Stimulated activated CD4-positive, alpha-beta T cell treated with anti-CD3 and anti-CD28 coated beads, Interleukin-1b, Interleukin-23, amount 100 ng/mL, for 24 hours (primary cell): ENCODE results near the gene CHORDC1.

Experiments used
- DNase-seq, 4 experiments: peaks; one replicate each; pipeline ENCODE4 v3.0.0-alpha.2; 2020; ENCODE audit warnings: low read depth in 4 of 4, low spot score in 1 of 4

The CHORDC1 gene

GRCh38 chr11:90222459-90223247 lies at the start of gene CHORDC1:
Gene CHORDC1, minus strand, starts transcription at chr11:90223049. Its CDS starts 95 bp downstream, at chr11:90222954.
- DNase-seq = peak; percentile 86 to 93 (median 89)

- no peak for DNase-seq
These were observed 34.3 kb upstream of the CHORDC1 start for GRCh38 chr11:90257158-90257525.

- DNase-seq = no peak
These were observed 33.7 kb upstream of the CHORDC1 start for GRCh38 chr11:90256404-90257157.

DNA sequence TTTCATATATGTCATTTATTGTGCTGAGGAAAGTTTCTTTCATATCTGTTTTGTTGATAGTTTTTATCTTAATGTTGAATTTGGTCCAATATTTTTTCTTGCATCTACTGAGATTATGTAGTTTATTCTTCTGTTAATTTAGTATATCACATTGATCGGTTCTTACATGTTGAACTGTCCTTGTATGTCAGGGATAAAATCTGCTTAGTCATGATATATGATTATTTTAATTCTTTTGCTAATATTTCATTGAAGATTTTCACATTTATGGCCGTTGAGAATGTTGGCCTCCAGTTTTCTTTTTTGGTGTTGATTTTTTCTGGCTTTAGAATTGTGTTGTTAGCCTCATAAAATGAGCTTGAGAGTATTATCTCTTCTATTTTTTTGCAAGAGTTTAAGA lies 31.2 kb upstream of the CHORDC1 start:
- no peak for DNase-seq

- no peak for DNase-seq
These were observed 29.2 kb upstream of the CHORDC1 start for GRCh38 chr11:90252053-90252452.

- DNase-seq = no peak
These were observed 28.8 kb upstream of the CHORDC1 start for GRCh38 chr11:90251599-90251998.

DNA sequence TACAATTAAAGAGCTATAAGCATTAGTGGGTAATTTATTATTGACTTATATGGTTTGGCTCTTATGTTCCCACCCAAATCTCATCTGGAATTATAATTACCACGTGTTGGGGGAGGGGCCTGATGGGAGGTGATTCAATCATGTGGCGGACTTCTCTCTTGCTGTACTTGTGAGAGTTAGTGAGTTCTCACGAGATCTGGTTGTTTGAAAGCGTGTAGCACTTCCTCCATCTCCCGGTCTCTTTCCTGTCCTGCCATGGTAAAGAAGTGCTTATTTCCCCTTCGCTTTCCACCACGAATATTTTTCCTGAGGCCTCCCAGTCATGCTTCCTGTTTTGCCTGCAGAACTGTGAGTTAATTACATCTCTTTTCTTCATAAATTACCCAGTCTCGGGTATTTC lies 28.1 kb upstream of the CHORDC1 start:
- peak in 1 of 4 experiments; percentile 5 for DNase-seq

DNA sequence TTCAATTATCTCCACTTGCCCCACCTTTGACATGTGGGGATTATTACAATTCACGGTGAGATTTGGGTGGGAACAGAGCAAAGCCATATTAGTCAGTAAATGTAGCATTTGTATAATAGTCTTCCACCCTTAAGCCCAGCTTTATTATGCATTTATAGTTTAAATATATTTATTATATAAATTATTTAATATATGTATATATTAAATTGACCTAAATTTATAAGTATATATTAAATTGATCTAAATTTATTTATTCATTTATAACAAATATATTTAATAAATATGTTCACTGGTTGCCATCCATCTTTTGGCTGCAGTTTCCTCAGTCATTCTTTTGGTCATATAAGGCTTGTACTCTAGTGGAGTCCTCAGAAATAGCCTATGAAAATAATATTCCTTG lies 23.6 kb upstream of the CHORDC1 start:
- DNase-seq = no peak

DNA sequence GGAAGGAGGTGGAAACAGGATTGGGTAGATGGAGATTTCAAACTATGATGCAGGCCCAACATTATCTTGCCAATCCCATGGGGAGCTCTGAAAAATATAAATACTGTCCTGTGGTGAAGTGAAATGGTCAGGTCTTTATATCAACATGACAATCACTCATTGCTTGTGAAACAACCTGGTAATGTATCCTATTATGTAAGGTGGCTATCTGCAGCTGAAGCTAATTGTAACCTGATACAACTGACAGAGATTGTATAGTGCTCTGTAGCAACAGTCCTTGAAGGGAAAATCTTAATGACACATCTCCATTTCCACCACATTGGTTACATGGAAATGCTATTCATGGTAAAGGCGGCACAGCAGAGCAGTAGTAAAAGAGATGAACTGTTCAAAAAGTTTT lies 20.7 kb upstream of the CHORDC1 start:
- no peak for DNase-seq

DNA sequence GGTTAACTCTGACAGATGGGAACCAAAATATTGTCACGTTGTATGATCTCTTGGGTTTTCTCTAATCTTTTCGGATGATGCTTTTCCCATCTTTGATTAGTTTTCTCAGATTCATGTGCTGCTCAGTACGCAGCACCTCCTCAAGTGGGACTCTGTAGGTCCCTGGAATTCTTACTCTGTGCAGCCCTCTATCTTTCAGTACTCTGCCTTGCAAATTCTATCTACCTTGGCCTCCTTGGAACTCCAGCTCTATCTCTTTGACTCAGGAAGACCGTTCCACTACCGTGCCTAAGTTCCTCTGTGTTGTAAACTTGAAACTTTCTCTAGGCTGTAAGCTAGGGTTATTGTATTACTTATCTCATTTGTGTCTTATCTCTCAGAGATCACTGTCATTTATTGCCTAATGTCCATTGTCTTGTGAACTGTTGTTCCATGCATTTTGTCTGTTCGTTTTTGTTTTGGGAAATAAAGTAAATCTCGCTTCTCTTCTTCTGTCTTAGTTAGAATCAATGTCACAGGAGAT lies 20.1 kb upstream of the CHORDC1 start:
- DNase-seq = no peak

- no peak for DNase-seq
These were observed 18.6 kb upstream of the CHORDC1 start for GRCh38 chr11:90241414-90241813.

DNA sequence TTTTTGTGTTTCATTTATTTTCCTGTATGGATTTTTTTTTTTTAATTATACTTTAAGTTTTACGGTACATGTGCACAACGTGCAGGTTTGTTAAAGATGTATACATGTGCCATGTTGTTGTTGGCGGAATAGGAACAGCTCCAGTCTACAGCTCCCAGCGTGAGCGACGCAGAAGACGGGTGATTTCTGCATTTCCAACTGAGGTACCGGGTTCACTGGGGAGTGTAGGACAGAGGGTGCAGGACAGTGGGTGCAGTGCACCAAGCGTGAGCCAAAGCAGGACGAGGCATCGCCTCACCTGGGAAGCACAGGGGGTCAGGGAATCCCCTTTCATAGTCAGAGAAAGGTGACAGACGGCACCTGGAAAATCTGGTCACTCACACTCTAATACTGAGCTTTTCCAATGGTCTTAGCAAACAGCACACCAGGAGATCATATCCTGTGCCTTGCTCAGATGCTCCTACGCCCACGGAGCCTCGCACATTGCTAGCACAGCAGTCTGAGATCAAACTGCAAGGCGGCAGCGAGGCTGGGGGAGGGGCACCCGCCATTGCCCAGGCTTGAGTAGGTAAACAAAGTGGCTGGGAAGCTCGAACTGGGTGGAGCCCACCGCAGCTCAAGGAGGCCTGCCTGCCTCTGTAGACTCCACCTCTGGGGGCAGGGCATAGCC lies 17.3 kb upstream of the CHORDC1 start:
- DNase-seq = peak in 1 of 4 experiments; percentile 10

- no peak for DNase-seq
These were observed 14.2 kb upstream of the CHORDC1 start for GRCh38 chr11:90237004-90237403.

DNA sequence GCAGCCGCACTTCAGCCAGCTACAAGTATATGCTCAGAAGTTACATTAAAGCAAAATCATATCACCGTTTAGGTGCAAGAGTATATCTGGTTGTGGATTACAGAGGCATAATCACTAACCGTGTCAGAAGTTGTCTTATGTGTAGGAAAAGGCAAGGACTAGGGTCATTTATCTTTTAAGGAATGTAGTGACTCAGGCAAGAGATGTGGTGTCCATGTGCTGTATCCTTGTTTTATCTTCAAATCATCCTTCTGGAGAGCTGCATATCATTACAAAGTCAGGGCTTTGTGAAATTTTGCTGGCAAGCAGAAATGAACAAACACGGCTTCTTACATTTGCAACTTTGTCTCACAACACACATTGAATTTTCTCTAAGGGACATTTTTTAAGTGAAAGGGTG lies 12.7 kb upstream of the CHORDC1 start:
- no peak for DNase-seq

GRCh38 chr11:90234977-90235376 lies 12.1 kb upstream of the CHORDC1 start:
- DNase-seq = no peak

DNA sequence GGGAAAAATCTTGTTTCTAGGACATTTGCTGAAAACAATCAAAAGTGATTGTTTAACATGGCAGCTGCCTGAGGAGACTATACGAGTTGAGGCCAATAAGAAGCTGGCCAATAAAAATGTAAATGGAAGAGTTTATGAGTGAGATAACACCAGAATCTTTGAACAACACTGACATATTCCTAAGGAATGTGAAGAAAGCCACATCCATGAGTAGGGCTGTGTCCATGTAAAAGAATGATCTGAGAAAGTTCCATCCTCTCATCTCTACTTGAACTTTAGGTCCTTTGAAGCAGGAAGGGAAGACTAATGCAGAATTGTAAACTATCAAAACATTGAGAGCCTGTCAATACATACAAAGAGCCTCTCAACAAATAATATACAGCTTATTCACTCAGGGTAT lies 6.9 kb upstream of the CHORDC1 start:
- no peak for DNase-seq

- no peak for DNase-seq
These were observed 5.2 kb upstream of the CHORDC1 start for GRCh38 chr11:90228056-90228455.

DNA sequence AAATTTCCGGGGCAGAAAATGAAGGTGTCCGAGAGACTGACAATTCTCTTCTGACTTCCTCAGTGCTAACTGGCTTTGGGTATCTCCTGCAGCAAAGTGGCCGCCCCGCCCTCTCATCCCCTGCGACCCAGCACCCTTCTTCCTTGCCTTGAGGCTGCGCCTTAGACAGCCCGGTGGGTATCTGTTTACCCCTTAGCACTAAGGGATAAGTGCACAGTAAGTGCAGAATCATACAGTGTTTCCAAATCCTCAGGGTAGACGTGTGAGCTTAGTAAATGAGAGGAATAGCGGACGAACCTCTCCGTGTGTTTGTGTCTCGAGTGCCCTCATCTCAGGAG lies 368 bp upstream of the CHORDC1 start:
- DNase-seq = no peak

DNA sequence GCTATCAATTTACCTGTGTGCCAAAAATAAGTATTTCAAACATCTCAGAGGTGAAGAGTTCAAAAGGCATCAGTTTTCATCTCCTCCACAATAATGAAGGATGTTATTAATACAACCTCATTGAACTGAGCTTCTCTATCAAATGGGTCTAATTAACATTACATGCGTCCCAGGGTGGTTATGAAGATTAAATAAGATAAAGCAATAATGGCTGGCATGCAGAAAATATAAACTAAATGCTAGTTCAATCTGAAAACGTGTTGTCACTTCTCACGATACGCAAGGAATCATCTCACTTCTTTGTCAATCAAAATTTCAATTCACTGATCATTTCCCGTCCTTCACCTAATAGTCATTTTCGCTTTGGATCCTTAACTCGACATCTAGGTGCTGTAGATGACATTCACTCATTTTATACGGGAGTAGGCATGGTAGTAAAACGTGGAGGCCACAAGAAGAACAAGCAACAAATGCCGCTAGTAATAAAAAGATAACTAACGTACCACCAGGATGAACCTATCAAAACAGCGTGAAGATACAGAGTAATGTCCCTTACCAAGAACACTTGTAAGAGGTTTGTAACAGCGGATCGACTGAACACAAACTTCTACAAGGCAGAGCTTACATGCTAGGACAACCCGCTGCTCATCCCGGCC lies 918 bp downstream of the CHORDC1 start:
- no peak for DNase-seq

DNA sequence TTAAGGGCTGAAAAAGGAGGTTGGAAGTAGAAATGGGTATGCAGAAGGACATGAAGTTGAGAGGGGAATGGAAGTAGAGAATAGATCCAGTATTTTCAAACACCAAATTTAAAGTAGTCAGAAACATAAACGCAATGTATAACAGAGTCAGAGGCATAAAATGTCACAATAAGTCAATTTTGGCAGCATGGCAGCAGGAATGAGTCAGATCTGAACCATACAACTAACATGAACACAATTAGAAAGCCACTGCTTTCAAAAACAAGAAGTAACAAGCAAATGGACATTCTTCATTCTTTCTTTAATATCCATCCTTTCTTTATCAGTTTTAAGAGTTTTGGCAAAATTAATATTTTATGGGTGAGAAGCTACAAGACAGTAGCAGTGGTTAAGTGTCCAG lies 2.5 kb downstream of the CHORDC1 start:
- DNase-seq = no peak

GRCh38 chr11:90219438-90219837 lies 3.4 kb downstream of the CHORDC1 start:
- no peak for DNase-seq
